Frontal cortex (tissue), 4 donors: ENCODE data around the gene MDFI. TPM values are rescaled to one million over a fixed set of nuclear protein-coding genes. Genes with fewer than 3 reads are reported as not detected.
A peak's percentile ranks its signal among the peaks of the same experiment; 100 is the strongest.

ENCODE experiments used
- DNase-seq, 2 donors: peaks; one replicate each; pipeline ENCODE4 v3.0.0; 2012; ENCODE audit warnings: low spot score in 2 of 2
- FAIRE-seq: peaks from 2 replicates; lab custom pipeline; 2012; peaks lifted over from hg19 to GRCh38; lab: Jason Lieb, UNC
- total RNA-seq: library from RNA; depleted of rRNA; stranded (reverse); fragments of >200 nt; gene quantifications from one replicate; pipeline ENCODE4 v1.2.3, GENCODE V29; 2014
- donor health status: control.
- donor health status: control.
- donor health status: control.

Gene MDFI
- total RNA-seq, 1 donor from 2014 or later = 11.4 TPM

DNA sequence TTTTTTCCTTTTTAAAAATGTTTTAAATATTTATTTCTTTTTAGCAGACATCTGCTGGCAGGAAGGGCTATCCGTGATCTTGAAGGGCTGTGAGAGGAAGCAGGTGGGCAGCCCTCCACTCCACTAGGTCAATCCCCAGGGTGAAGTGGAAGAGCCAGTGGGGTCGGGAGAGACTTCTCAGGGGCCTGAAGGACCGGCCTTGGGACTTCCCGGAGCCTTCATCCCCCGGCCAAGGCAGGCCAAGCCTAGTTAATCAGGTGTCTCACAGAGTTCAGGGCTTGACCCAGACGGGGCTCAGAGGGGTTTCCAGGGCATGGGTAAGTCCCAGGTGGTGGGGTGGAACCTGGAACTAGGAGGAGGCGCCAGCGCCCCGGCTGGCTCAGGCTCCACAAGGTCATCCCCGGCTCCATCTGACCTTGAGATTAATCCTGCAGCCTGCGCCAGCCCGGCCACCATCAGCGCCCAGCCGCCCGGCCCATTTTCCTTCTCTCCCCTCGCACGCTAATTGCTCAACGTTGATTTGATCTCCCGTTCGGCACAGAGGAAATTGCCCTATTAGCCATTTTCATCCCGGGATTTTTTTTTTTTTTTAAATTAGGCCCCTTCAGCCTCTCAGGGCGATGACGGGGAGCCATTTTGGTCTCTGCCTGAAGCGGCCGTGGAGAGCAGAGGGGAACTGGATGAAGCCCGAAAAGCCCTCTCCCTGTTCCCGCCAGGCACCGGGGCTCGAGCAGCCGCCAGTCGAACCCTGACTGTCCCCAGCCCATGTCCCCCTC is 44.4 kb downstream of the MDFI start:
- no peak for FAIRE-seq

DNA sequence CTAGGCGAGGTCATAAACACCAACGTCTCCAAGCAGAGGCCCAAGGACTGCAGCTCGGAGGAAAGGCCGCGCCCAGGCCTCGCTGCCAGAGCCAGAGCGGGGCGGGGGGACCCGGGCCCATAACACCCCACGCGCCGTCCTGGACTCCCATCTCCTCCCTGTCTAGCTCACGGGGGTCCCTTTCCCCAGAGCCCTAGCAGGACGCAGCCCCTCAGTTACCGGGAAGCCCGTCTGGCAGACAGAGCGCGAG is 44.9 kb downstream of the MDFI start:
- peak in 1 of 2 donors; percentile 37 for DNase-seq
- FAIRE-seq = no peak

More for the DNA sequence above, 44.4 kb downstream of the MDFI start:
- DNase-seq = no peak

DNA sequence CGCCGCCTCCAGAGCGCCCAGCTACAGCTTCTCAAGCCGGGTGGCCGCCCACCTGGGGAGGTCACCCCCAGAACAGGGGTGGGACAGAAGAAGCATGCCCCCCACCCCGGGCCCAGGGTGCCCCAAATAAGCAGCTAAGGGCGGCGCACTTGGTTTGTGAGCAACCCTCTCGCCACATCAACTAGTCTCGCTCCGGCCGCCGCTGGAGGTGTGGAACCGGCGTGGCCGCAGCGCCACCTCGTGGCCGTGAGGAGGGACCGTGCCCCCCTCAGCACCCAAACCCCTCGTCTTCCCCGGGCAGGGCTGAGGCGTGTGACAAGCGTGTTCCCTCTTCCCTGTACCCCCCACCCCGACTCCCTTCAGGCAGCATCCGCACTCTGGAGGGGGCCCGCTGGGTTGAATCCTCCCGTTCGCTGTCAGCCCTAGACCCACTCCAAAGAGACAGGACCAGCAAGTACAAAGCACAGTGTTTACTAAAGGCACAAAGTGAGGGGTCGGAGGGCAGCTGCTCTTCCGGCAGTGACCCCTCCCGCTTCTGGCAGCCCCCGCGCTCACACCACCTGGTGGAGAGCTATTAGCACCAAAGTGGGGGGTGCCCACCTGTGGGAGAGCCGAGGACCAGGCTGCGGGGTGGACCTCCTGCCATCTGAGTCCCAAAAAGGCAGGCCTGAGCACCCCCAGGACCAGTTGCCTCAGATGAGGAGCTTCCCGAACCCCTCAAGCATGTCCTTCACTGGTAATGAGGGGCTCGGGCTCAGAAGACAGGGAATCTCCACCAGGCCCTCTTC is 45.4 kb downstream of the MDFI start:
- no peak for FAIRE-seq
- DNase-seq = peak; percentile 75 to 89

DNA sequence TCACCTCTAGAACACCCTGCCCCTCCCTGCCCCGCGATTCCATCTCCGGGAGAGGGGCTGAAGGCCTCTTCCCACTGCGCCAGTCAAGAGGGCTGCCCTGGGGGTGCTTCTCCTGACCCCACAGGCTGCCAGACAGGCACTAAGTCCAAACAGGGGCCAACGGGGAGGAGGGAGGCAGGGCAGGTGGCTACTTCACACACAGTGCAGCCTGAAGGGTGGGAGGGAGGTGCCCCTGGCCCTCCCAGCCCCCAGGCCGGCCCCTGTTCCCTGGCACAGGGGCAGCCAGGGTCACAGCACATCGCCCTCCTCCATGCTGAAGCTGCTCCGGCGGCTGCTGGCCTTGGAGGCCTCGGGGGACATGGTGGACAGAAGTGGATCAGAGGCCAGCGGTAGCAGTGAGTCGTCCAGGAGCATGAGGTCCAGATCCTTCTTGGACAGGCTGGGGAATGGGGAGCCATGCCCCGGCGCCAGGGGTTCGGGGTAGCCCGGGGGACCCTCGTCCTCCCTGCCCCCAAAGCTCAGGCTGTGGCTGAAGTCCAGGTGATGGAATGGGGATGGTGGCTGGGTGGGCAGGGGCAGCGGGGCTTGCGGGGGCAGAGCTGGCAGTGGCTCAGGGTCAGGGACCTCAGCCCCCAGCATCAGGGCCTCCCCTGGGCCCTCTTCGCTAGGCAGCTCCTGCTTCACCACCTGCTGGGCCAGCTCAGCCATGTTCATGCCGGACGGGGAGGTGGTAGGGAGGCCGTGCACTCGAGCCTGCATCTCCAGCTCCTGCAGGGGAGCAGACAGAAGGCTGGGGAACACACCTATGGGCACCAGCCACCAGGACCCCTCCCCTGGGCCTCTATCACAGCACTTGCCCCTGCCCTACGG is 46.3 kb downstream of the MDFI start:
- FAIRE-seq (no peak), DNase-seq (no peak)

DNA sequence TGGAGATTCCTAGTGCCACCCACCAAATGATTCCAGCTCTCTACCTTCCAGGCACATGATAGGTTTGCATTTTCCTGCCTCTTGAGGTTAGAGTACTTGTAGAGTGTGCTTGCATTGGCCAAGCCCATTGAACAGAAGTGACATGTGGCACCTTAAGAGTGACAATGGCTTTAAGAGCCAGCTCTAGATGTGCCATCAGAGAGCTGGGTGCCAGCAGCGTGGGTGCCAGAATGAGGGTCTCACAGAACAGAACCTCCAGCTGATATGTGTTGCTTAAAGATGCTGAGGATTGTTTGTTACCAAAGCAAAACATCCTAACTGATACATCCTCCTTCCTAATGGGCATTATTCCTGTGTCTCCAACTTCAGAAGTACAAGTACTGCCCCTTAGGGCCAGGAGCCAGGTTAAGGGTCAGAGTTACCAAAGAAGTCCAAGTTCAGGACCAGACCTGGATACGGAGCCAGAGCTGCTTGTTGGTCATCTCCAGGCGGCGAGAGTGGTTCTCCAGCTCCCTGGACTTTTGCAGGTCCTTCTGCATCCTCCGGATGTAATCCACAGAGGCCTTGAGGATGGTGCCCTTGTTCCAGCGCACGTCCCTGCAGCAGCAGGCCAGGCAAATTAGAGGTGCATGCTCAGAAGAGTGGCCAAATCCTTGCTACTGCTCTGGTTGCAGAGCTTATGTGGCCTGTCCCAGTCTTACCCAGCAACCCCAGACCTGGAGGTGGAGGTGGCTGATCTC is 47.5 kb downstream of the MDFI start:
- DNase-seq = no peak
- FAIRE-seq = no peak

DNA sequence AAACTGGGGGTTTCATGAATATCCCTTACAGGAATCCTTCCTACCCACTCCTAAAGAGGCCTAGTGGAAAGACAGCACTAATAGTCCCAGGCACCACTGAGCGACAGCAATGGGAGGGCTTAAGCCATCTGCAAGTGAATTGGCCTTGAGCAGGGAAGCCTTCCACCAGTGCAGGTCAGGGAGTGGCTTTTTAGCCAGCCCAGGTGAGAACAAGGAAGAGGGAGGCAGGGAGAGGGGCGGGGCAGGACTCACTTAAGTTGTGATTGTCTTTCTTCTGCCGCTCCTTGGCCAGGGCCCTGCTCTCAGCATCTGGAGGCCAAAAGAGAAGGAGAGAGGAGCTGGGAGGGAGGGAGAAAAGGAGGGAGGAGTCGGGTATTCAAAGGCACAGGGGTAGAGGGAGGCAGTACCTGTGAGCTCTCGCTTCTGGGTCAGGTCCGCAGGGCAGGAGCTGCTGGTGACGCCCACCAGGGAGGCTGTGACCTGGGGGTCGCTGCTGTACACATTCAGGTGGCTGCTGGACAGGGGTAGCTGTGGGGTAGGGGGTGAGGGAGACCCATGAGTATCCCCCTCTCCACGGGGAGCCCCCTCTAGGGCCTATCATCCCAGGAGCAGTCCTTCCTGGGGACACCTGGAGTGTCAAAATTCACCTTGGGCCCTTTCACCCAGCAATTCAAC is 49.4 kb downstream of the MDFI start:
- FAIRE-seq (no peak), DNase-seq (no peak)

DNA sequence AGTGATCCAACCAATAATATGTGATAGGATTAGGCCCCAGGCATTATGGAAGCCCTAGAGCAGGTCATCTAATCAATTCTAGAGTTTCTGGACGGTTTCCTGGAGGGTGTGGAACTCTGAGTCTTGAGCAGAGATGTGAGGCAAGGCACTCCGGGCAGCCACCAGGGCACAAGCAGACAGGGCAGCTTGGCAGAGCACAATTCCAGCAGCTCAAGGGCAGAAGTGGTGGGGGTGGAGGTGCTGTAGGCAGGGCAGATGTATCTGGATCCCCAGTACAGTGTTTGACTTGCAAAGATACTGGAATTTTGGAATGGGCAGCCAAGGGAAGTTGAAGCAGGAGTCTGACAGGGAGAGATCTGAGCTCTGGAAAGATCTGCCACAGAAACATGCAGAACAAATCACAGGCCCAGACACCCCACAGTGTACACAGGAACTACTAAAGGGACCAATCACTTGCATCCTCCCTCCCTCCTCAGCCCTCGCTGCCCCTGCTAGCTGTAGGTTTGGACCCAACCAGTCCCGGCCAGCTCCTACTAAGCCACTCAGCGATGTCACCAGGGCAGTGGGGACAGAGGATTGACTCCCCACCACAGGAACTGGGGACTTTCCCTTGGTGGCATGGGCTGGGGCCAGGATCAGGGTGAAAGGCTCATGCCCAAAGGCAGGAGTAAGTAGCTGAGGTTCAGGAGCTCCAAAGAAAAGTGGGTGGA is 50.1 kb downstream of the MDFI start:
- FAIRE-seq = no peak
- DNase-seq = no peak

DNA sequence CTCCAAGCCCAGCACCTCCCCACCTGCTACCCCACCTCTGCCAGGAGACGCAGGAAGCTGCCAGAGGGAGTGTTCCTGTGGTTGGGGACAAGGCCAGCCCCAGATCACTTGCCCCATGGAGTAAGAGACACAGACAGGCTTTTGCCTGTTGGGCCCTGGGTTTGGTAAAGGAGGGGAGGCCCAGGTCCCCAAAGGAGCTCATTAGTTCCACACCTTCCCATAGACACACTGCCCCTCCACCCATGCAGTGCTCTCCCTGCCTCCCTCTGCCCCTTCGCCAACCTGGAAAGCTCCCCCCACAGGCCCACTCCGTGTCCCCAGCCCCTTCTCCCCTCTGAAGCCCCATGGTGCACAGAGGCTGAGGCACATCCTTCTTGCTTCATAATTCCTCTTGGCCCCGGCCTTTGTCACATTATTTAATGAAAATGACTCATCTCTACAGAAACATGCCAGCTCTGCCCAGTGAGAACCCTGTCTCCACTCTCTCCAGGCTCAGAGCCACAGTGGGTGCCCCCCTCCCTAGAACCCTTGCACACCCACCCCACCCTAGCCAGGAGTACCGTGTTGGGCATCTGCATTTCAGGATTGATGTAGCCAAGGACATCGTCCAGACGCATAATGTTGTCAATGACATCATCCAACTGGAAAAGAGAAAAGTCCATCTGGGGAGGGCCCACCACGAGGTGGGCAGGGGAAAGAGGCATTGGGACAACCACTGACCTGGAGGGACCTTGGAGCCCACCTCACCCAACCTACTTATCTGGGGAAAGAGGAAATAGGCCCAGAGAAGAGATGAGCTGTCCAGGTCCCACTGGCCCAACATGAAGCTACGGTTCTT is 51.1 kb downstream of the MDFI start:
- no peak for DNase-seq
- no peak for FAIRE-seq

DNA sequence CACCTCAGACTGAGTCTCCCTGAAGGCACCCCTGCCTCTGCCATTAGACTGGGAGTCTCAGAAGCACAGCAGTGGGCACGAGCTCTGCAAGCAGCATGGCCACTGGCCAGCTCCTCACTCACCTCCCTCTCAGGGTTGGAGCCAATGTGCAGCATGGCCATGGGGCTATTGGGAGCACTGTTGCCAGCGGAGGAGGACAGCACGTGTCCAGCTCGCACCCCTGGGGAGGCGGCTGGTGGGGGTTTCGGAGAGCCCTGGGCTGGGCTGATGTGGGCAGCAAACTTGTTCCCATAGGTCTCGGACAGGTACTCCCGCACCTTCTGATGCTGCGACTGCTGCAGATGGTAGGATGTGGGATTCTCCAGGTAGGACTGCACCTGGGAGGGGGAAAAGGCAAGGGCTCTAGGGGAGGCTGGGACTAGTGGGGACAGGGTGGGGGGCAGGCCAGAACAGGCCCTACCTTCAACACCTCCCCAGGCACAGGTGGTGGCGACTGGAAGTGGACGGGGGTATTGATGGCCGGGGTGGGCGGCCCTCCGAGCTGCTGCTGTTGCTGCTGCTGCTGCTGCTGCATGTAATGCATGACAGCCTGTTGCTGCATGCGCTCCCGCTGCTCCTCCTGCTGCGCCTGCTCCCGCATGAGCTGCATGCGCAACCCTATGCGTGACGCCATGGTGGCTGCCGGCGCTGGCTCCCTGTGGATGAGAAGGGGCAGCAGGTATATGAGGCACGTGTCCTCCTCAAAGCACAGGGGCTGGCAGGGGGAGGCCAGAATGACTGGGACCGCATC is 52.5 kb downstream of the MDFI start:
- DNase-seq = no peak

DNA sequence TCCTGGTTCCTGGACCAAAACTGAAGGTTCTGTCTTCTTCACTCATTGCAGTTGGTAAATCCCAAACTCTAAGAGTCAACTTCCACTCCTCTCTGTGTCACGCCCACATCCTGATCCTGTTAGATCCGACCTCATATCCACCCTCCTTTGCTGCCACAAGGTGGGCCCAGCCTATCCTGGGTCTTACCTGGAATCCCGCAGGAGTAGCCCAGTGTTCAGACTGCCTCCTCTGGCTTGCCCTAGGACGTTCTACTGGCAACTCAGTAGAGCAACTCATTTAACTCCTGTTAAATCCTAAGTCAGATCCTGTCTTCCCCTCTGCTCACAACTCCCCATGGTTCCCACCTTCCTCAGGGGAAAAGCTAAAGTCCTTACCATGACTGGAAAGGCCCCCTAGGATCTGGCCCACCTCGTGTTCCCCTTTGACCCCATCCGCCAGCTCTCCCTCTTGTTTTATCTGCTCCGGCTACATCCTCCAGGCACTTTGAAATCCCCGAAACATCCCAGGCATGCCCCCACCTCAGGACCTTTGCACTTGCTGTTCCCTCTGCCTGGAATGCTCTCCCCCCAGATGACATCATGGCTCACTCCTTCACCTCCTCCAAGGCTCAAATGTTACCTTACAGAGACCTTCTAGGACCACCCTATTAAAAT is 53.3 kb downstream of the MDFI start:
- no peak for FAIRE-seq
- DNase-seq = no peak

More for the DNA sequence above, 52.5 kb downstream of the MDFI start:
- FAIRE-seq = no peak

DNA sequence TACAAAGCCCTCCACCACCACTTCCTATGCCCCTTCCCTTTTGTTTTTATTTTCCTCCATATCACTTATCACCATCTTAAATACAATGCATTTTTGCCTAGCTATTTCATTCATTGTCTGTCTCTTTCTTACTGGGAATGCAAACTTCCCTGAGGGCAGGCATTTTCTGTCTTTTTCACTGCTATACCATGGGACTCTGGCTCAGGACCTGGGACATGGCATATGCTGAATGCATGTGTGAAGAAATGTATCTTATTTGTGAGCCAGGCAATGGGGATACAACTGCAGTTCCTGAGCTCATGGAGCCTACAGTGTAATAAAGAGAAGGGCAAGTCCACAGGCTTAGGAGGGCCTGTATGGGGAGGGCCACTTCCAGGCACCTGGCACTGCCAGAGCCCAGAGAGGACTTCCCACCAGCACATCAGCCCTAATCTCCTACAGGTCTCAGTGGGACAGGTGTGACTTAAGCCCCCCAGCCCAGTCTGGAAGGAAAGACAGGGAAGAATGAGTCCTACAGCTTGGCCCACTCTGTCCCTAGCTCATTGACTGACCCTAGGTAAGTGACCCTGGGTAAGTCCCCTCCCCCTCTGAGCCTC is 53.9 kb downstream of the MDFI start:
- FAIRE-seq (no peak), DNase-seq (no peak)

DNA sequence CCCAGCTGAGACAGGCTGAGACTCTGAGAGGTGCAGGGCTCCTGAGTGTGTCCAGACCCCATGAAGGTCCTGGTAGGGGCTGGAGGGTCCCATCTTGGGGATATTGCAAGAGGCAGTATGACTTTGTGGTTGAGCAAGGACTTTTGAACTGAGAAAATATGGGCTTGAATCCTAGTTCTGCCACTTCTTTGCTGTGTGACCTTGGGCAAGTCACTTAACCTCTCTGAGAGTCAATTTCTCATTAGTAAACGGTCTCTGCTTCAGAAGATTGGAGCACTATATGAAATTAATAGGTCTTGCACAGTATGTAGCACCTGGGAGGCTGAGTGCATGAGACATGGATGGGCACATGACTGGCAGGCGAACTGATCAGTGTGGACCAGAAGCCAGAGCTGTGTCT is 54.5 kb downstream of the MDFI start:
- FAIRE-seq (no peak), DNase-seq (no peak)

DNA sequence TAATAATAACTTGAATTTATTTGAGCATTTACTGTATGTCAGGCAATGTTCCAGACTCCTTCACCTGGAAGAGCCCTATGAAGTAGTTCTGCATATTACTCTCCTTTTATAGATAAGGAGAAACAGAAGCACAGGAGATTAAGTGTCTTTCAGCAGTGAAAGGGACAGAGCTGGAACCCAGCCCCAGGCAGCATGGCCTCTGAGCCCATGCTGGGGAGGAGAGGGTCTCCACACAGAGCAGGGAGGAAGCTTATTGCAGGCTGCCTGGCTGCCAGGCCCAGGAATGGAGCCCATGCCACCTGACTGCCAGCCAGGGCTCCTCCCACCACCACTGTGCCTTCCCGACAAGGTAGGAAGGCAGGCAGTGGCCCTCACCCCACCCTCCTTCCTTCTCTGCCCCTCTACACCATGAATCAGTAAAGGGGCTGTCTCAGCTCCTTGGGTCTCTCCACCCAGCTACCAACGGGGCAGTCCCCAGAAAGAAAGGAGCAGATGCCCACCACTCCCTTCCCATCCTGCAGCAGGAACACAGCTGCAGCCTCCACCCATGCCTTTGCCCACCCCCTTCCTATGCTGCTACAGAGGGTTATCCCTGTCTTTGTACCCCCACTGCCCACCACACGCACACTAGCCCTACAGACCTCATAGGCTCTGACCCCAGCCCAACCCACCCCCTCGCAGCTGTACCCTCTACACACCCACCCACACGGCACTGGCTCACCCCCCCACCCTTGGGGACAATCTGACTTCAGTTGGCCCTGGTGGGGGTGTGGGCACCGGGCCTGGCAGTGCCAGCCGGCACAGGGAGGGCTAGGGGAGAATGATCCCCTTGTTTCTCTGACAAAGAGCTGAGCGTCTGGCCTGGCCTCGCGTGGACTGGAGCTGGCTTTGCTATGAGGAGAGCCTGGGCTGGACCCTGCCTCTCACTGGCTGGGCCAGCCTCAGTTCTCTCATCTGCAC is 55.3 kb downstream of the MDFI start:
- FAIRE-seq = no peak
- DNase-seq = peak; percentile 58 to 66

DNA sequence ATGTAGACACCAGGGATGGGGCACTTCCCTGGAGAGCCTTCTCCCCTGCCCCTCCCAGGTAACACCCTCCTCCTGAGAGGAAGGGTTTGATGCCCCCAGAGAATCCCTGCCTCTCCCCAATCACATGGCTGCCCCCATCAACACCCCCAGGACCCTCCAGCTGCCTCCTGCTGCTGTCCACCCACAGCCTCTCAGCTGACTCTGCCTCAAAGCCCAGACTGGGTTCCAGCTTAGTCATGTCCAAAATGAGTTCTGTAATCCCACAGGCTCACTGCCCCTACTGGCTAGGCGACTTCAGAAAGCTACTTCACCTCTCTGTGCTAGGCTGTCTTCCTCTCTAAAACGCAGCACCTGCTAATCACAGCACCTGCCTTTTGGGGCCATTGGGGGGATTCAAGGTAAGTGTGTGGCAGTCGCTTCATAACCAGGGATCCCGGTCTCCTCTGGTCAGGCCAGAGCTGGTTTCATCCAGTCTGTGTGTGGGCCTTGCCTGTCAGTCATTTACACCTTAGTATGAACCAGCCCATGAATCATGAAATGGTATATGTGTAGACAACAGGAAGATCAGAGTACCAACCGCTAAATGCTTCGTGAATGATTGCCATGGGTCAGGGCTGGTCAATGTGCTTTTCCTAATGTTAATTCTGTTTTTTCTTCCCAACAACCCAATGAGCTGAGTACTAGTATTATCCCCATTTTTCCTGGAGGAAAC is 56.7 kb downstream of the MDFI start:
- no peak for FAIRE-seq
- DNase-seq = no peak

DNA sequence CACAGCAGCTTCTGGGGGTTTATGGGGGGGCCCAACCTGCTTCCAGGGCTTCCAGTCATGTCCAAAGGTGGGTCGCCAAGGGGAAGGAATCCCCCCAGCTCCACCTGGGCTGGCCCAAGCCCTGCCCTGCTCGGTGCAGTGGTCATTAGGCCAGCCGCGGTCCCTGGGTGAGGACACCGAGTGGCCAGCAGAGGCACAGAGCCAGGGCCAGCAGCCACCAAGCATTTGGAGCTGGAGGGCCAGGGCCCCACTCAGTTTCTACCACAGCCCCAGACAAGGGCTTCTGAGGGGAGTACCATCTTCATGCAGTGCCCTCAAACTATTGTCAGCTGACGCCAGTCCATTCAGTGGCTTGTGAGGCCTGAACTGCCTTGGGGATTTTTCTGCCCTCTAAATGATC is 57.6 kb downstream of the MDFI start:
- FAIRE-seq = no peak
- no peak for DNase-seq
